ENCODE results near the gene DLST. TPM values are rescaled to one million over a fixed set of nuclear protein-coding genes. Genes with fewer than 3 reads are reported as not detected.

The DLST gene
- total RNA-seq, 1 experiment from 2014 or later = 112 TPM

DNA sequence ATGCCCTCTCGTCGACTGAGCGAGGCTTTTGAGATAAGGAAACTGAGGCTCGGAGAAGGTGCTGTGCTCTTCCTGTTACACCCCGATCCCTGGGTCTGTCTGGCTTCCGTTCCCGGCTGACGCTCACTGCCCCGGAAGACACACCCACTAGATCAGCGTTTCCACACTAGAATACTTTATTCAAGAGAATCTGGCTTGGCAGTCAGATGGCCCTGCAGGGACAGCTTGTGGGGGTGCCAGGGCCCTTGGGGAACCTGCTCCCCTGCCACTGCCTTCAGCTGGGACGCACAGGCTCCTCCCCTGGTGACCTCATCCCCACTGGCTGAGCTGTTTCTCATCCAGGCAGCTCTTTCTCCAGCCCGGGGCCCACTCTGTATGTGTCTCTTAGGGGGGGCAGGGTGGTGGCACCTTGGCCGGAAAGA, 60.0 kb downstream of the DLST start (continued):
- TF ChIP-seq, protein P1, sequence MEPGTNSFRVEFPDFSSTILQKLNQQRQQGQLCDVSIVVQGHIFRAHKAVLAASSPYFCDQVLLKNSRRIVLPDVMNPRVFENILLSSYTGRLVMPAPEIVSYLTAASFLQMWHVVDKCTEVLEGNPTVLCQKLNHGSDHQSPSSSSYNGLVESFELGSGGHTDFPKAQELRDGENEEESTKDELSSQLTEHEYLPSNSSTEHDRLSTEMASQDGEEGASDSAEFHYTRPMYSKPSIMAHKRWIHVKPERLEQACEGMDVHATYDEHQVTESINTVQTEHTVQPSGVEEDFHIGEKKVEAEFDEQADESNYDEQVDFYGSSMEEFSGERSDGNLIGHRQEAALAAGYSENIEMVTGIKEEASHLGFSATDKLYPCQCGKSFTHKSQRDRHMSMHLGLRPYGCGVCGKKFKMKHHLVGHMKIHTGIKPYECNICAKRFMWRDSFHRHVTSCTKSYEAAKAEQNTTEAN (CRISPR knock-in tag; IDR thresholded peaks at IDR 0.05) = no peak
- TF ChIP-seq NFATC4 (CRISPR knock-in tag; IDR thresholded peaks at IDR 0.05) (no peak), ZSCAN18 (CRISPR knock-in tag; IDR thresholded peaks at IDR 0.05) (no peak)
- TF ChIP-seq, protein P2, sequence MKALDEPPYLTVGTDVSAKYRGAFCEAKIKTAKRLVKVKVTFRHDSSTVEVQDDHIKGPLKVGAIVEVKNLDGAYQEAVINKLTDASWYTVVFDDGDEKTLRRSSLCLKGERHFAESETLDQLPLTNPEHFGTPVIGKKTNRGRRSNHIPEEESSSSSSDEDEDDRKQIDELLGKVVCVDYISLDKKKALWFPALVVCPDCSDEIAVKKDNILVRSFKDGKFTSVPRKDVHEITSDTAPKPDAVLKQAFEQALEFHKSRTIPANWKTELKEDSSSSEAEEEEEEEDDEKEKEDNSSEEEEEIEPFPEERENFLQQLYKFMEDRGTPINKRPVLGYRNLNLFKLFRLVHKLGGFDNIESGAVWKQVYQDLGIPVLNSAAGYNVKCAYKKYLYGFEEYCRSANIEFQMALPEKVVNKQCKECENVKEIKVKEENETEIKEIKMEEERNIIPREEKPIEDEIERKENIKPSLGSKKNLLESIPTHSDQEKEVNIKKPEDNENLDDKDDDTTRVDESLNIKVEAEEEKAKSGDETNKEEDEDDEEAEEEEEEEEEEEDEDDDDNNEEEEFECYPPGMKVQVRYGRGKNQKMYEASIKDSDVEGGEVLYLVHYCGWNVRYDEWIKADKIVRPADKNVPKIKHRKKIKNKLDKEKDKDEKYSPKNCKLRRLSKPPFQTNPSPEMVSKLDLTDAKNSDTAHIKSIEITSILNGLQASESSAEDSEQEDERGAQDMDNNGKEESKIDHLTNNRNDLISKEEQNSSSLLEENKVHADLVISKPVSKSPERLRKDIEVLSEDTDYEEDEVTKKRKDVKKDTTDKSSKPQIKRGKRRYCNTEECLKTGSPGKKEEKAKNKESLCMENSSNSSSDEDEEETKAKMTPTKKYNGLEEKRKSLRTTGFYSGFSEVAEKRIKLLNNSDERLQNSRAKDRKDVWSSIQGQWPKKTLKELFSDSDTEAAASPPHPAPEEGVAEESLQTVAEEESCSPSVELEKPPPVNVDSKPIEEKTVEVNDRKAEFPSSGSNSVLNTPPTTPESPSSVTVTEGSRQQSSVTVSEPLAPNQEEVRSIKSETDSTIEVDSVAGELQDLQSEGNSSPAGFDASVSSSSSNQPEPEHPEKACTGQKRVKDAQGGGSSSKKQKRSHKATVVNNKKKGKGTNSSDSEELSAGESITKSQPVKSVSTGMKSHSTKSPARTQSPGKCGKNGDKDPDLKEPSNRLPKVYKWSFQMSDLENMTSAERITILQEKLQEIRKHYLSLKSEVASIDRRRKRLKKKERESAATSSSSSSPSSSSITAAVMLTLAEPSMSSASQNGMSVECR (CRISPR knock-in tag; IDR thresholded peaks at IDR 0.05; ENCODE audit: borderline replicate concordance) = no peak

DNA sequence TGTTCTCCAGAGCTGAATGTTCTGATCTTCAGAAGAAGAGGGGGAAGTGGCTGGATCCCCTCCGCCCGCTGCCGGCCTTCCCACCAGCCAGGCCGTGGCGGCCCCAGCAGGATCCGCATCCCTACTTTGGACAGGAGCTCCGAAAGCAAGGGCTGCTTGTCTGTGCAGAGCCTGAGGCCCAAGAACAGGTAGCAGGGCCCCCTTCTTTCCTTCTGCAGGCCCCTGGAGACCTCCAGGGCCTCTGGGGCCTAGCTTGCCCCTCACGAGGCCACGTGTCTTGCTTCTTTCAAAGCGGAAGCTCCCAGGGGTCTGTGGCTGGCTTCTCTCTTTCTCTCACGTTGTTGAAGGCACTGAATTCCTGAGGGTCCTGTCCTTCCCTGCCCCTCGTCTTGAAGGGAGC, 60.5 kb downstream of the DLST start:
- DNase-seq (ENCODE audit: low spot score) (no peak), ATAC-seq (no peak)
- H3K36me3 Mint-ChIP-seq = no peaks in the 10 kb centered on the region
- TF ChIP-seq AFF4 (CRISPR knock-in tag; IDR thresholded peaks at IDR 0.05; ENCODE audit: borderline replicate concordance) (no peak), RORB (CRISPR knock-in tag; IDR thresholded peaks at IDR 0.05) (no peak), ZNF281 (CRISPR knock-in tag; IDR thresholded peaks at IDR 0.05) (no peak), HMGA2 (CRISPR knock-in tag; IDR thresholded peaks at IDR 0.05) (no peak)
- TF ChIP-seq, protein P3, sequence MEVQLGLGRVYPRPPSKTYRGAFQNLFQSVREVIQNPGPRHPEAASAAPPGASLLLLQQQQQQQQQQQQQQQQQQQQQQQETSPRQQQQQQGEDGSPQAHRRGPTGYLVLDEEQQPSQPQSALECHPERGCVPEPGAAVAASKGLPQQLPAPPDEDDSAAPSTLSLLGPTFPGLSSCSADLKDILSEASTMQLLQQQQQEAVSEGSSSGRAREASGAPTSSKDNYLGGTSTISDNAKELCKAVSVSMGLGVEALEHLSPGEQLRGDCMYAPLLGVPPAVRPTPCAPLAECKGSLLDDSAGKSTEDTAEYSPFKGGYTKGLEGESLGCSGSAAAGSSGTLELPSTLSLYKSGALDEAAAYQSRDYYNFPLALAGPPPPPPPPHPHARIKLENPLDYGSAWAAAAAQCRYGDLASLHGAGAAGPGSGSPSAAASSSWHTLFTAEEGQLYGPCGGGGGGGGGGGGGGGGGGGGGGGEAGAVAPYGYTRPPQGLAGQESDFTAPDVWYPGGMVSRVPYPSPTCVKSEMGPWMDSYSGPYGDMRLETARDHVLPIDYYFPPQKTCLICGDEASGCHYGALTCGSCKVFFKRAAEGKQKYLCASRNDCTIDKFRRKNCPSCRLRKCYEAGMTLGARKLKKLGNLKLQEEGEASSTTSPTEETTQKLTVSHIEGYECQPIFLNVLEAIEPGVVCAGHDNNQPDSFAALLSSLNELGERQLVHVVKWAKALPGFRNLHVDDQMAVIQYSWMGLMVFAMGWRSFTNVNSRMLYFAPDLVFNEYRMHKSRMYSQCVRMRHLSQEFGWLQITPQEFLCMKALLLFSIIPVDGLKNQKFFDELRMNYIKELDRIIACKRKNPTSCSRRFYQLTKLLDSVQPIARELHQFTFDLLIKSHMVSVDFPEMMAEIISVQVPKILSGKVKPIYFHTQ (CRISPR knock-in tag; IDR thresholded peaks at IDR 0.05) = no peak
- TF ChIP-seq, protein P4, sequence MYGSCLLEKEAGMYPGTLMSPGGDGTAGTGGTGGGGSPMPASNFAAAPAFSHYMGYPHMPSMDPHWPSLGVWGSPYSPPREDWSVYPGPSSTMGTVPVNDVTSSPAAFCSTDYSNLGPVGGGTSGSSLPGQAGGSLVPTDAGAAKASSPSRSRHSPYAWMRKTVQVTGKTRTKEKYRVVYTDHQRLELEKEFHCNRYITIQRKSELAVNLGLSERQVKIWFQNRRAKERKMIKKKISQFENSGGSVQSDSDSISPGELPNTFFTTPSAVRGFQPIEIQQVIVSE (CRISPR knock-in tag; IDR thresholded peaks at IDR 0.05; ENCODE audit: borderline replicate concordance) = no peak
- TF ChIP-seq, protein P5, sequence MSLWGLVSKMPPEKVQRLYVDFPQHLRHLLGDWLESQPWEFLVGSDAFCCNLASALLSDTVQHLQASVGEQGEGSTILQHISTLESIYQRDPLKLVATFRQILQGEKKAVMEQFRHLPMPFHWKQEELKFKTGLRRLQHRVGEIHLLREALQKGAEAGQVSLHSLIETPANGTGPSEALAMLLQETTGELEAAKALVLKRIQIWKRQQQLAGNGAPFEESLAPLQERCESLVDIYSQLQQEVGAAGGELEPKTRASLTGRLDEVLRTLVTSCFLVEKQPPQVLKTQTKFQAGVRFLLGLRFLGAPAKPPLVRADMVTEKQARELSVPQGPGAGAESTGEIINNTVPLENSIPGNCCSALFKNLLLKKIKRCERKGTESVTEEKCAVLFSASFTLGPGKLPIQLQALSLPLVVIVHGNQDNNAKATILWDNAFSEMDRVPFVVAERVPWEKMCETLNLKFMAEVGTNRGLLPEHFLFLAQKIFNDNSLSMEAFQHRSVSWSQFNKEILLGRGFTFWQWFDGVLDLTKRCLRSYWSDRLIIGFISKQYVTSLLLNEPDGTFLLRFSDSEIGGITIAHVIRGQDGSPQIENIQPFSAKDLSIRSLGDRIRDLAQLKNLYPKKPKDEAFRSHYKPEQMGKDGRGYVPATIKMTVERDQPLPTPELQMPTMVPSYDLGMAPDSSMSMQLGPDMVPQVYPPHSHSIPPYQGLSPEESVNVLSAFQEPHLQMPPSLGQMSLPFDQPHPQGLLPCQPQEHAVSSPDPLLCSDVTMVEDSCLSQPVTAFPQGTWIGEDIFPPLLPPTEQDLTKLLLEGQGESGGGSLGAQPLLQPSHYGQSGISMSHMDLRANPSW (CRISPR knock-in tag; conservative IDR thresholded peaks at IDR 0.05; ENCODE audit: low read depth) = no peak
- H3K4me3 Mint-ChIP-seq = no peak overlapping the region
- H3K27ac Mint-ChIP-seq = no peak overlapping the region
- ChIA-PET CTCF (interaction anchor here (0.8 to 2.0 kb wide), 11 partner anchors 9 to 122 kb away, joined by 3 to 11 read pairs (median 5); partner anchors contain the start of genes ACYP1 and RPS6KL1), POLR2A (interaction anchor here (0.7 kb wide), 1 partner anchor 112 kb away, joined by 3 read pairs; no protein-coding TSS in a partner anchor)
- H3K4me1 Mint-ChIP-seq = peaks cover 3% of the 10 kb centered on the region
- H3K27me3 Mint-ChIP-seq (ENCODE audit: low read depth) = no peaks in the 10 kb centered on the region; the same call in 1 of the 2 replicates
- H3K9me3 Mint-ChIP-seq = no peaks in the 10 kb centered on the region
